IPS-11a (cell line): Measurements from ENCODE around the gene HSPA4.
"Not testable (repeated sequence)": the region's sequence is repeated elsewhere in the genome, so short reads cannot be mapped to it uniquely, and the experiment has no call there.

ENCODE experiments used
- H3K4me3 ChIP-seq: one replicate; pipeline ENCODE4 v1.5.1; 2013; ENCODE audit warnings: low read depth, low read length, control low read depth

HSPA4 gene

DNA sequence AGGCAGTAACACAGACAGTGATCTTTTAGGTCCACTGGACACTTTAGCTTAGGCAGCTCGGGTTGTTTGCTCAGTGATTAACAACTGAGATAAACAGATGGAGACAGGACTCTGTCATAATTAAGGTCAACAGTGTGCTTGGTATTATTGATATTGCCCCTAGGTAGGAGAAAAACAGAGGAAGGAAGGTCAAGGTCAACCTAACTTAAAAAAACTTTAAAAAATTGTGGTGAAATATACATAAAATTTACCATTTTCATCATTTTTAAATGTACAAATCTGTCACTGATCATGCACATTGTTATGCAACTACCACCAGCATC, 2.1 kb upstream of the HSPA4 start:
- H3K4me3 ChIP-seq: no peak overlapping the region

DNA sequence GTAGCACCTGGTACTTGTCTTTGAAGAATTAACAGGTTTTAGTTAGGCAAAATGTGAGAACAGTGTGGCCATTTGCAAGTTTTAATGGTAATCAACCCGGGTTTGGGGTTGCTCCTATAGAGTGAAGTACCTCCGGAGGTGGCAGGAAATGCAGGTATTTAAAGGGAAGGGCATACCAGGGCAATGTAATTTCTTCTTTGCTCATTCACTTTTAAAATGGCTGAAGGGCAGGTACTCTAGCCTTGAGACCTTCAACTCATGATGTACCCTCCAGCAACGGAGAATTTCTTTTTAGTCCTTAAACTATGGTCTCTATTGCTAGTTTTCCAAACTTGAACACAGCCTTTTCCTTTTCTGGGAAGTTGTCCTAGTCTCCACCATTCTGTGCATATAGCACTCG, 1.3 kb upstream of the HSPA4 start:
- H3K4me3 ChIP-seq: peak overlapping the region; percentile 97

DNA sequence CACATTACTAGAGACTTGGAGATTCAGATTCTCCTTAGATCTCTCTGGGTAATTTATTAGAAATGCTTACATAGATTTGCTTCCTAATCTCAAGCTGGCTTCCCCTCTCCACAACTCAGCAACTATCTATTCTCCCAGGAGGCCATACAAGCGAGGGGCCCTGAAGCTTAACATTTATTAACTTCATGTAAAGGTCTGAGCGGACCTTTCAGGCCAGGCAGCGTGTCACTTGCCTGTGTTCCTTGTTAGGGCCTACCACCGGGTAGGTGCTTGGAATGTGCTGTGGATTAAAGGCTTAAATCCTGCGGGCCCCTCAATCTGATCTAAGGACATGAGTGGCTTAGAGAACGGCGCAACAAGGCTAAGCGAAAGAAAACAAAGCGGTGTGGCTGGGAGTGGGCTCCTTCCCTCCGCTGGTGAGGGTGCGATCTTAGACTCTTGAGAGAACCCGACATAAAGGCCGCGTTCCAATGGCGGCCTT, 712 bp upstream of the HSPA4 start:
- peak overlapping the region; percentile 97 for H3K4me3 ChIP-seq

DNA sequence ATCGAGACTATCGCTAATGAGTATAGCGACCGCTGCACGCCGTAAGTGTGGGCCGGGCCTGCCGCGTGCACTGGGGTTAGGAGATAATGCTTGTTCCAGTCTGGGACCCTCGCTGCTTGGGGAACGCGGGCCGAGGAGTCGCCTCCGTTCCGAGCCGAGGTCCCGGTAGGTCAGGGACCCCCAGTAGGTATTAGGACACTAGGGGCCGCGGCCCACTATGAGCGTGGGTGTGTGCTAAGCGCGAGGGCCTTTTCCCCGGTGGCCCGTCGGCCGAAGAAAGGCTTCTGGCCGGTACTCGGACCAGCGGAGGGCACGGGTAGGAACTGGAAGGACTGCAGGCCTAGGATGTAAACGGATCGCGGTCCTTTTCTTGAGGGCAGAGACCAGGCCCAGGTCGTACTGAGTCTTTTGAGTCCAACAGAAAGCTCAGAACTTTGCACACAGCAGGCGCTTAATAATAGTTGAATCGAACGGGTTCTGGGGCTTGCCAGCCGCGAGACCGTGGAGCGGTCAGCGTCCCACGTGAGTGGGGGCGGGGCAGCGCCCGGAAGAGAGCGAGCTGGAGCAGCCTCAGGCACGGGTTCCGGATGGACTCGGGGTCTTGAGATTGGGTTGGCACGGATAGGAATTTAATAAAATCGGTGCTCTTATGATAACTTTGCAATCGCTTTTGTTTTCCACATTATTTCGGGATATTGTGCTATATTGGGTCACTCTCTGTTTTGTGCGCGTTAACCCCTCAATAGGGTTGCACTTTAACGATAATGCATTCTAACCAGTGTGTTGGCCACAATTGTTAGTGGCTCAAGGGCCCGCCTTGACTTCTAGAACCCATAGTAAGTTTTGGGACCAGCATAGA, 733 bp downstream of the HSPA4 start:
- H3K4me3 ChIP-seq: peak overlapping the region; percentile 97

DNA sequence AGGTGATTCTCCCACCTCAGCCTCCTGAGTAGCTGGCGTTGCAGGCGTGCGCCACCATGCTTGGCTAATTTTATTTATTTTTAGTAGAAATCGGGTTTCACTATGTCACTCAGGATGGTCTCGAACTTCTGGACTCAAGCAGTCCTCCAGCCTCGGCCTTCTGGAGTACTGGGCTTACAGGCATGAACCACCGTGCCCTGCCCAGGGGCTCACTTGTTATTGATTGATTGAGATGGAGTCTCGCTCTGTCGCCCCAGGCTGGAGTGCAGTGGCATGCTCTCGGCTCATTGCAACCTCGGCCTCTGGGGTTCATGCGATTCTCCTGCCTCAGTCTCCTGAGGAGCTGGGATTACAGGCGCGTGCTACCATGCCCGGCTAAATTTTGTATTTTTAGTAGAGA, 1.6 kb downstream of the HSPA4 start:
- H3K4me3 ChIP-seq: peak overlapping the region; percentile 97

DNA sequence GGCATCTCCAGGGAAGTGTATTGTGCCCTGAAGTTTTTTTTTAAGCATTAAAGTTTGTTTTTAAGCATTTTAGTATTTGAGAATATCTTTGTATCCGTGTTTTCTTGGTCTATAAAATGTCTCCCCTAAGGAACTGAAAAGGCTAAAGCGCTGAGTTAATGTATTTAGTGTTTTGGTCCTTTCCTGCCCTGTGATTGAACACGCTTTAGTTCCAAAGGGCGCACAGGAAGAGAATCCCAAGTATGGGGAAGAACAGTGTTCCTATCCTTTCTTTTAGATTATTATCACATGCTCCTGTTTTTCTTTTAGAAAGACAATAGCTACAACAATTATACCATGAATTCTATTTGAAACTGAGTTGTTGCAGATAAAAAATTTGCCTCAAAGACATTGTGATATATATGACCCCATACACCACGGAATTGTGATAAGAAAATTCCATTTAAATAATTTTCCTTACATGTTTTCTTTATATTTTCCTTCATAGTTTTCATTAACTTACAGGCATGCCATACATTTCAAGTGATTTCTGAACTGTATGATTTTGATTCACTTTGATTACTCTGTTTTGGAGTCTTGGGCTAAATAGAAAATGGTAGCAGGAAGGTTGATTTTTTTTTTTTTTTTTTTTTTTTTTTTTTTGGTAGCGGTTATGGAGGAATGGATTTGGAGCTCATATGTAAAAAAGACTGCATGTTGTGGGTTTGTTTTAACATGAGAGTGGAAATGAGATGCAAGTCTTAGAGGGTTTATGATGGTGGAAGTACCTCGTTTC, 3.1 kb downstream of the HSPA4 start:
- H3K4me3 ChIP-seq: no peak overlapping the region

DNA sequence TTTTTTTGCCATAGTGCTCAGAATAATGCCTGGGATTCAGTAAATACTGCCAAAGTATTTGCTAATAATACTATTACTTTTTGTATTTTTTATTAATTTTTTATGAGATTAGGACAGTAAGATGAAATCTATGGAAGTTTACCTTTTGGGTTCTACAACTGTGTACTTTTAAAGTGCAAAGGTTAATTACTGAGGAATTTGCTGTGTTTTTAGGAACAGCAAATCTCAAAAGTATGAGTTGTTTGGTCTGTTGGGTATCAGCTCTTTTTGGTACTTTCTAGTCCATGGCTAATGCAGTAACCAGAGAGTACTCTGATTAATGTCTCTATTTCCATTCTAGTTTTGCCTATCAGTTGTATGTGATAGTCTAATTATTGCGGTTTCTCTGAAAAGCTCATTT, 5.1 kb downstream of the HSPA4 start:
- no peak overlapping the region for H3K4me3 ChIP-seq

DNA sequence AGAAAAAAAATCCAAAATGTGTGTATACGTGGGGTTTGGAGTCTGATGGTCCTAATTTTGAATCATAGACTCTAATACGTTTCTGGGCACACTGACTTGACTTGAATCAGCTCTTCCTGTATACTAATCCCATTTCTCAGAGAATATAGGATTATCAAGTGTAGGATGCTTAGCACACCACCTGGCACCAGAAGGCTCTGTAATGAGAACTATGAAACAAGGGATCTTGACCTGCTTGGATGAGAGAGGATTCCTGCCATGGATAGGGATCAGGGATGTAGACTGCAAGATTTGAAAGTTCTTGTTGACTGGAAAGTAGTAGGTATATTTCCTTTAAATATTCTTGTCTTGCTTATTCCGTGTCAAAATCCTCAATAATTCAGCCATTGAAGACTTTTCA, 7.8 kb downstream of the HSPA4 start:
- H3K4me3 ChIP-seq: no peak overlapping the region

DNA sequence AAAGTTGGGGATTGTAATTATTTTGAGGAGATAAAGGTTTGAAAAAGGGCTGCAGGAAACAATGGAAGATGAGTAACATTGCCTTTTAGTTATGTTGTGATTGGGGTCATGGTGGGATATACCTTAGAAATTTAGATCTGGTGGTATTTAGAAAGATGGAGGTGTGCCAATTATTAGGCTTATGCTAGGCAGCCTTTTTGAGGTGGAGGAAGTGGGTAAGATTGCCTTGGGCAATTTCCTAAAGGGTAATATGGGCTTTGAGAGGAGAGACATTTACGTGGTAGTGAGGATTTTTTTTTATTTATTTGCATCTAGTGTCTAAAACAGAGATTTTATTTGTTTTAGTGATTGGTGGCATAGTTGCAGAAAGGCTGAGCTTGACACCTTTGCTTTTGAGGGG, 10.5 kb downstream of the HSPA4 start:
- no peak overlapping the region for H3K4me3 ChIP-seq

DNA sequence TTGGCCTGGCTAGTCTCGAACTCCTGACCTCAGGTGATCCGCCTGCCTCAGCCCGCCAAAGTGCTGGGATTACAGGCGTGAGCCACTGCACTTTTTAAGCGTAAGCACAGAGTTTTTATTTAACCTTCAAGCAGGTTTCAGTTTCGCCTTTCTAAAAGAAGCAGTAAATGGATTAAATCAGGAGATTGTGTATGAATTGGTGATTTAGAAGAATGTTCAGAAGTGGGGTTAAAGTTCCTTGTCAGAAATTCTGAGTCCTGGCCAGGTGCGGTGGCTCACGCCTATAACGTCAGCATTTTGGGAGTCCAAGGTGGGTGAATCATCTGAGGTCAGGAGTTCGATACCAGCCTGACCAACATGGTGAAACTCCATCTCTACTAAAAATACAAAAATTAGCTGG, 12.2 kb downstream of the HSPA4 start:
- H3K4me3 ChIP-seq: no peak overlapping the region

DNA sequence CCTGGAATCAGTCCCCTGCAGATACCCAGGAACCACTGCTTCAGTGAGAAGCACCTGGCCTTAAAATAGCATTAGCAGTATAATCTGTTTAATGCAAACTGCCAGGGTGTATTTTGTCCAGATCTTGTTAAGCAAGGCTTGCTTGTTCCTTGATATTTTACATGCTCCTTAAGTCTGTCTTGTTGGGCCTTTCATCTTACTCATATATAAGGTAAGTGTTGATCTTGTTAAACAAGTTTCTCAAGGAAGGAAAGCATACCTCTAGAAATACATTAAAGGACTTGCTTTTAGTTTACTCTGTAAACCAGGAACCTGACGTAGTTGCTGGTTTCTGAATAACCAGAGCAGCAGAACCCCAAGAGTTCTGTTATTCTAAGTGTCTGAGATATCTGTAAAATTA, 13.7 kb downstream of the HSPA4 start:
- H3K4me3 ChIP-seq: no peak overlapping the region

DNA sequence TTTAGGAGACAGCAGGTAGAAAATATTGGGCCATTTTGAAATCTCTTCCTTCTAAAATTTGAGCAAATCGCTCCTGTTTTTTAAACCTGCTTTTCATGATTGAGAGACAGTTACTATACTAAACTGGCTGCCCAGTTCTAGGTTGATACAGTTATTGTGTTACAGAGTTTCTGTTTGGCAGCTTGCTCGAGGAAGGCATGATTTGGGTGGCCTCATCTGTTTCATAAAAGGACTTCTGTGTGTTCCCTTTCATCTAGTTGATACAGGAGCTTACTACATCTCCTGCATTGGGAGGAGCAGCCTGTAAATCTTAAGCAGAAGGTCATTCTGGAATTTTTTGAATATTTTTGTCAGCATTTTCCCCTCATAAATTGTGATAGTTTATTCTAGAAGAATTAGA, 14.2 kb downstream of the HSPA4 start:
- H3K4me3 ChIP-seq: no peak overlapping the region

DNA sequence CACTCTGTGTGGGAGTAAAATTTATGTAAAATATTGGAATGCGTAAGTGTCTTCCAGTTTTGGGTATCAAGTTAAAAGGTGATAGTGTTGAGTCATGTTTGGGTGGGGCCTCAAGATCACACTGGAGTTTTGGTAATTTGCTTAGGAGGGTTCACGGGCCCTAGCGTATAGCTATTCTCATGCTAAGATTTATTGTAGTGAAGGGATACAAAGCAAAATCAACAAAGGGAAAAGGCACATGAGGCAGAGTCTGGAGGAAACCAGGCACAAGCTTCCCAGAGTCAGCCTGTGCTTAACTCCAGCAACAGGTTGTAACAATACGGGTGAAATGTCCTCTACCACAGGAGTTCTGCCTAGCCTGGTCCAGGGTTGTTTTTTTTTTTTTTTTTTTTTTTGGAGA, 20.2 kb downstream of the HSPA4 start:
- H3K4me3 ChIP-seq: no peak overlapping the region

DNA sequence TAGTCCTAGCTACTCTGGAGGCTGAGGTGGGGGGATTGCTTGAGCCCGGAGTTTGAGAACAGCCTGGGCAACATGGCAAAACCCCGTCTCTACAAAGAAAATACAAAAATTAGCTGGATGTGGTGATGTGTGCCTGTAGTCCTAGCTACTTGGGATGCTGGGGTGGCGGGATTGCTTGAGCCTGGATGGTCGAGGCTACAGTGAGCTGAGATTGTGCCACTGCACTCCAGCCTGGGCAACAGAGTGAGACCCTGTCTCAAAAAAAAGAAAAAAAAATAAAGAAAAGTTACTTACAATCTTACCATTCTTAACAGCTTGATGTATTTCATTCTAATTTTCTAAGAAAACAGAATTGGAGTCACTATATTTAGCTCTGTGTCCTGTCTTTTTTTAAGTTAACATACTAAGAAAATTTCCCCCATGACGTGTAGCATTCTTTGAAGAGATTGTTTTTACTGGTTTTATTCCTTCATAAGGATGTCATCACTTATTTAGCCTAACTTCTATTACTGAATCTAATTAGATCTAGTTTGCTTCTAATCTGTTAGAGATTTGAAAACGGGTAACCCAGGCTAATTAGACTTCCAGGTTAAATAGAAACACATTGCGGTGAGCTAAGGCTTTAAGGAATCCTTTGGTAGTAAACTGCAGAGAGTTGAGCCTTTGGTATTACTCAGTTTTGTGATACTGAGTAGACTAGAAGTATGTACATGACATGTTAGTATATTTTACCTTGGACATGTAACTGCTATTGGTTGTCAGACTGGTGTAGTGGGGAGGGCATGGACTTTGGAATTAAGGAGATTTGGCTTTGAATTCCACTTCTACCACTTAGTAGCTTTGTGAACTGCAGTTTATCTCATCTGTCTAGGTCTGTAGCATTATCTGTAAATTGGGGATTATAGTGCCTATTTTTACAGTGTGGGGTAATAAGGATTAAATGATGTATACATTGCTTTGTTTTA, 24.0 kb downstream of the HSPA4 start:
- H3K4me3 ChIP-seq: no peak overlapping the region

DNA sequence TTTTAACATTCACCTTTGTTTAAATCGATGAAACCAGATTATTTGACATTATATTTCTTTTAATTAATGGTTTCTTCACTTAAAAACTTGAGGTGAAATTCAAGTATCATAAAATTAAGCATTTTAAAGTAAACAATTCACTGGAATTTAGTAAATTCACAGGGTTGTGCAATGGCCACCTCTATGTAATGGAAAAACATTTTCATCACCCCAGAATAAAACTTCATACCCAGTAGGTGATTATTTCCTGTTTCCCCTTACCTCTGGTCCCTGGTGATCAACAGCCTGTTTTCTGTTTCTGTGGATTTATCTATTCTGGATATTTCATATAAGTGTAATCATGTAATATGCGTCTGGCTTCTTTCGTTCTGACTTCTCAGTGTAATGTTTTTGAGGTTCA, 27.2 kb downstream of the HSPA4 start:
- no peak overlapping the region for H3K4me3 ChIP-seq

DNA sequence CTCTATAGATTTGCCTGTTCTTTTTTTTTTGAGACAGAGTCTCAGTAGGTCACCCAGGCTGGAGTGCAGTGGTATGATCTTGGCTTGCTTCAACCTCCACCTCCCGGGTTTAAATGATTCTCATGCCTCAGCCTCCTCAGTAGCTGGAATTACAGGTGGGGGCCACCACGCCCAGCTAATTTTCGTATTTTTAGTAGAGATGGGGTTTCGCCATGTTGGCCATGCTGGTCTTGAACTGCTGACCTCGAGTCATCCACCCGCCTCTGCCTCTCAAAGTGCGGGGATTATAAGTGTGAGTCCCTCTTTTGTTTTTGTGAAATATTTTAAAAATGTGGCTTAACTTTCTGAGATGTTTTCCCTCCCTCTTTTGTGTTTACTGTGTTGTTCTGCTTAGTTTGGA, 29.2 kb downstream of the HSPA4 start:
- no peak overlapping the region for H3K4me3 ChIP-seq

DNA sequence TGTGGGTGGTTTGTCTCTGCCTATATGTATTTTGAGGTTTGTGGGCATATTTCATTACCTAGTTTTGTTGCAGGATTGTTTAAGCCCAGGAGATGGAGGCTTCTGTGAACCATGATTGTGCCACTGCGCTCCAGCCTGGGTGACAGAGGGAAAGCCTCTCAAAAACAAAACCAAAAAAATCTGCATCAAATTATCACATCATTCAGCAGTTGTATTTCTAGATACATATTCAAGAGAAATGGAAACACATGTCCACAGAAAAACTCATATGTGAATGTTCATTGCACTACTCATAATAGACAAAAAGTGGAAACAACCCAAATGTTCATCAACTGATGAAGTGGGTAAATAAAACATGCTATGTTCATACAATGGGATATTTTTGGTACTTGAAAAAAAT, 29.9 kb downstream of the HSPA4 start:
- H3K4me3 ChIP-seq: no peak overlapping the region

DNA sequence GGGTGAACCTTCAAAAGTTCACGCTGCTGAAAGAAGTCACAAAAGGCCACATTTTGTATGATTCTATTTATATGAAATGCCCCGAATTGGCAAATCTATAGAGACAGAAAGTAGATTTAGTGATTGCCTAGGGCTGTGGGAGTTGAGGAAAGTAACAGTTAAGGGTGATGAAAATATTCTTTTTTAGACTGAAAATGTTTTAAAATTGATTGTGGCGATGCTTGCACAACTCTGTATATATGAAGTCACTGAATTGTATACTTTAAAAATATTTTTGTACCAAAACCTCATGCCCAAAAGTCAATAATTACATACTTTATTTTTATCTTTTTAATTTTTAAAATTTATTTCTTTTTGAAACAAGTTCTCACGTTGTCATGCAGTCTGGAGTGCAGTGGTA, 30.3 kb downstream of the HSPA4 start:
- no peak overlapping the region for H3K4me3 ChIP-seq

DNA sequence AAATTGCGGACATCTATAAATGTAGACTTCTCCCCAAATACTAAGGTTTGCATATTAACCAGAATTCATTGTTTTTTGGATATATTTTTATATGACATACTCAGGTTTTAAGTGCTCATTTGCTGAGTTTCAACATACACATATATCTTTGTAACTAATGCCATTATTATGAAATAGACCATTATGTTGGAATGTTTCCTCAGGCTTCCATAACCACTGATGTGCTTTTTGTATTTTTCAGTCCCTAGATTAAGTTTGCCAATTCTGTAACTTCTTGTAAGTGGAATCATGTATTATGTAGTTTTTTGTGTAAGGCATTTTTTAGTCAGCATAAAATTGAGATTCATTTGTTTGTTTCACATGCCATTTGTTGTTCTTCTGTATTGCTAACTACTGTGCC, 32.1 kb downstream of the HSPA4 start:
- no peak overlapping the region for H3K4me3 ChIP-seq

DNA sequence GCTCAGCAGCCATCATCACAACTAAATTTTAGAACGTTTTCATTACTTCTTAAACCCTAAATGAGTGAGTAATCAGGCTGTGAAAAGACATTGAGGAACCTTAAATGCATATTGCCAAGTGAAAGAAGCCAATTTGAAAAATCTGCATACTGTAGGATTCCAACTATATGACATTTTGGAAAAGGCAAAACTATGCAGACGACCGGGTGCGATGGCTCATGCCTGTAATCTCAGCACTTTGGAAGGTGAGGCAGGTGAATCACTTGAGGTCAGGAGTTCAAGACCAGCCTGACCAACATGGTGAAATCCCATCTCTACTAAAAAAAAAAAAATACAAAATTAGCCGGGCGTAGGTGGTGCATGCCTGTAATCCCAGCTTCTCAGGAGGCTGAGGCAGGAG, 33.4 kb downstream of the HSPA4 start:
- not testable (repeated sequence) for H3K4me3 ChIP-seq

DNA sequence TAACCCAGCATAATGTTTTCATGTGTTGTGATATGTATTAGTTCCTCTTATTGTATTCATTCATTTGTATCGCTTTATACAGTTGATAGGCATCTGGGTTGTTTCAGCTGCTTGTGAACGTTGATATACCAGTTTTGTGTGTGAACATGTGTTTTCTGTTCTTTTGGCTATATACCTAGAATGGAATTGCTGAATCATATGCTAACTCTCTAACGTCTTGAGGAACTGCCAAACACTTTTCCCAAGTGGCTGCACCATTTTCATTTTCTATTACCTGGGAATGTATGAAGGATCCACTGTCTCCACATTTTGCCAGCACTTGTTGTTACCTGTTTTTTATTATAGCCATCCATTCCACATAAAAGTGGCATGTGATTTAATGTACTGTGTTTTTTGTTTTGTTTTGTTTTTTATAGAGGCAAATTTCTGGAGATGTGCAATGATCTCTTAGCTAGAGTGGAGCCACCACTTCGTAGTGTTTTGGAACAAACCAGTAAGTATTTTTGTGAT, 34.6 kb downstream of the HSPA4 start:
- H3K4me3 ChIP-seq: no peak overlapping the region
